Islet of Langerhans (tissue), 1 donor: ENCODE data around the gene GALNT2.

Experiments used
- FAIRE-seq: peaks from one replicate; lab custom pipeline; 2011; peaks lifted over from hg19 to GRCh38; lab: Jason Lieb, UNC

GALNT2 gene

GRCh38 chr1:230050973-230051735, 15.9 kb upstream of the GALNT2 start:
- no peak for FAIRE-seq

- no peak for FAIRE-seq
These were observed 15.0 kb upstream of the GALNT2 start for GRCh38 chr1:230052018-230052417.

GRCh38 chr1:230052665-230053064, 14.4 kb upstream of the GALNT2 start:
- no peak for FAIRE-seq

GRCh38 chr1:230054092-230054749, 12.8 kb upstream of the GALNT2 start:
- FAIRE-seq: no peak

- FAIRE-seq: no peak
These were observed 10.9 kb upstream of the GALNT2 start for GRCh38 chr1:230056098-230056497.

- FAIRE-seq: no peak
These were observed 9.9 kb upstream of the GALNT2 start for GRCh38 chr1:230057100-230057499.

GRCh38 chr1:230057681-230058565, 9.1 kb upstream of the GALNT2 start:
- no peak for FAIRE-seq

- no peak for FAIRE-seq
These were observed 8.4 kb upstream of the GALNT2 start for GRCh38 chr1:230058626-230059025.

GRCh38 chr1:230061801-230062200, 5.2 kb upstream of the GALNT2 start:
- FAIRE-seq: no peak

- FAIRE-seq: no peak
These were observed 4.5 kb upstream of the GALNT2 start for GRCh38 chr1:230062521-230062920.

GRCh38 chr1:230064283-230064682, 2.8 kb upstream of the GALNT2 start:
- FAIRE-seq: no peak

- FAIRE-seq: no peak
These were observed 1.9 kb upstream of the GALNT2 start for GRCh38 chr1:230065161-230065560.

GRCh38 chr1:230065571-230065970, 1.5 kb upstream of the GALNT2 start:
- peak; percentile 88 for FAIRE-seq

GRCh38 chr1:230066031-230066430, 1.0 kb upstream of the GALNT2 start:
- FAIRE-seq: no peak

GRCh38 chr1:230067419-230067870, 407 bp downstream of the GALNT2 start:
- no peak for FAIRE-seq

GRCh38 chr1:230067871-230068620, 1.0 kb downstream of the GALNT2 start:
- no peak for FAIRE-seq

GRCh38 chr1:230068621-230068873, 1.5 kb downstream of the GALNT2 start:
- no peak for FAIRE-seq

- no peak for FAIRE-seq
These were observed 2.1 kb downstream of the GALNT2 start for GRCh38 chr1:230068952-230069684.

- FAIRE-seq: no peak
These were observed 2.8 kb downstream of the GALNT2 start for GRCh38 chr1:230069796-230070195.

GRCh38 chr1:230070321-230071208, 3.5 kb downstream of the GALNT2 start:
- FAIRE-seq: no peak

GRCh38 chr1:230071316-230071715, 4.3 kb downstream of the GALNT2 start:
- FAIRE-seq: no peak
